ENCODE results near the gene L3MBTL1.

L3MBTL1 gene

GRCh38 chr20:43516251-43516824, 8.8 kb downstream of the L3MBTL1 start:
- no peaks in the 10 kb centered on the region for H3K9me3 Mint-ChIP-seq
- H3K36me3 Mint-ChIP-seq (ENCODE audit: low read depth): no peaks in the 10 kb centered on the region
- no peak overlapping the region for H3K4me3 Mint-ChIP-seq
- H3K27ac Mint-ChIP-seq: no peak overlapping the region
- H3K27me3 Mint-ChIP-seq (ENCODE audit: low read depth): no peaks in the 10 kb centered on the region
- peaks cover 6% of the 10 kb centered on the region for H3K4me1 Mint-ChIP-seq (ENCODE audit: low read depth)

GRCh38 chr20:43520074-43520630, 12.7 kb downstream of the L3MBTL1 start:
- Mint-ChIP-seq H3K27ac (no peak overlapping the region), H3K4me1 (ENCODE audit: low read depth) (peaks cover 4% of the 10 kb centered on the region), H3K36me3 (ENCODE audit: low read depth) (no peaks in the 10 kb centered on the region), H3K4me3 (no peak overlapping the region), H3K27me3 (ENCODE audit: low read depth) (no peaks in the 10 kb centered on the region), H3K9me3 (no peaks in the 10 kb centered on the region)

GRCh38 chr20:43525021-43525420, 17.5 kb downstream of the L3MBTL1 start:
- H3K4me1 Mint-ChIP-seq (ENCODE audit: low read depth): no peaks in the 10 kb centered on the region
- H3K27ac Mint-ChIP-seq: no peak overlapping the region
- H3K36me3 Mint-ChIP-seq (ENCODE audit: low read depth): no peaks in the 10 kb centered on the region
- no peaks in the 10 kb centered on the region for H3K27me3 Mint-ChIP-seq (ENCODE audit: low read depth)
- no peak overlapping the region for H3K4me3 Mint-ChIP-seq
- no peaks in the 10 kb centered on the region for H3K9me3 Mint-ChIP-seq

GRCh38 chr20:43528258-43528875, 20.9 kb downstream of the L3MBTL1 start:
- no peaks in the 10 kb centered on the region for H3K9me3 Mint-ChIP-seq
- H3K27me3 Mint-ChIP-seq (ENCODE audit: low read depth): no peaks in the 10 kb centered on the region
- H3K36me3 Mint-ChIP-seq (ENCODE audit: low read depth): no peaks in the 10 kb centered on the region
- H3K27ac Mint-ChIP-seq: no peak overlapping the region
- no peaks in the 10 kb centered on the region for H3K4me1 Mint-ChIP-seq (ENCODE audit: low read depth)
- H3K4me3 Mint-ChIP-seq: no peak overlapping the region

GRCh38 chr20:43529051-43529450, 21.6 kb downstream of the L3MBTL1 start:
- Mint-ChIP-seq H3K4me1 (ENCODE audit: low read depth) (no peaks in the 10 kb centered on the region), H3K27me3 (ENCODE audit: low read depth) (no peaks in the 10 kb centered on the region), H3K4me3 (no peak overlapping the region), H3K27ac (no peak overlapping the region), H3K9me3 (no peaks in the 10 kb centered on the region), H3K36me3 (ENCODE audit: low read depth) (no peaks in the 10 kb centered on the region)

- Mint-ChIP-seq H3K4me1 (ENCODE audit: low read depth) (no peaks in the 10 kb centered on the region), H3K9me3 (no peaks in the 10 kb centered on the region), H3K36me3 (ENCODE audit: low read depth) (no peaks in the 10 kb centered on the region), H3K4me3 (no peak overlapping the region), H3K27ac (no peak overlapping the region), H3K27me3 (ENCODE audit: low read depth) (no peaks in the 10 kb centered on the region)
These were observed 22.1 kb downstream of the L3MBTL1 start for GRCh38 chr20:43529457-43530153.

- no peaks in the 10 kb centered on the region for H3K4me1 Mint-ChIP-seq (ENCODE audit: low read depth)
- no peak overlapping the region for H3K4me3 Mint-ChIP-seq
- H3K9me3 Mint-ChIP-seq: no peaks in the 10 kb centered on the region
- no peak overlapping the region for H3K27ac Mint-ChIP-seq
- no peaks in the 10 kb centered on the region for H3K36me3 Mint-ChIP-seq (ENCODE audit: low read depth)
- H3K27me3 Mint-ChIP-seq (ENCODE audit: low read depth): no peaks in the 10 kb centered on the region
These were observed 23.0 kb downstream of the L3MBTL1 start for GRCh38 chr20:43530321-43531090.

- Mint-ChIP-seq H3K9me3 (no peaks in the 10 kb centered on the region), H3K4me3 (no peak overlapping the region), H3K4me1 (ENCODE audit: low read depth) (no peaks in the 10 kb centered on the region), H3K27ac (no peak overlapping the region), H3K36me3 (ENCODE audit: low read depth) (no peaks in the 10 kb centered on the region), H3K27me3 (ENCODE audit: low read depth) (no peaks in the 10 kb centered on the region)
These were observed 23.6 kb downstream of the L3MBTL1 start for GRCh38 chr20:43531091-43531443.

GRCh38 chr20:43532416-43533055, 25.0 kb downstream of the L3MBTL1 start:
- Mint-ChIP-seq H3K36me3 (ENCODE audit: low read depth) (no peaks in the 10 kb centered on the region), H3K4me1 (ENCODE audit: low read depth) (no peaks in the 10 kb centered on the region), H3K9me3 (no peaks in the 10 kb centered on the region)

GRCh38 chr20:43533060-43533459, 25.6 kb downstream of the L3MBTL1 start:
- Mint-ChIP-seq H3K27me3 (ENCODE audit: low read depth) (no peaks in the 10 kb centered on the region), H3K4me1 (ENCODE audit: low read depth) (no peaks in the 10 kb centered on the region), H3K9me3 (no peaks in the 10 kb centered on the region), H3K36me3 (ENCODE audit: low read depth) (no peaks in the 10 kb centered on the region), H3K27ac (no peak overlapping the region), H3K4me3 (no peak overlapping the region)

More at GRCh38 chr20:43532416-43533055, 25.0 kb downstream of the L3MBTL1 start:
- H3K4me3 Mint-ChIP-seq: no peak overlapping the region
- no peak overlapping the region for H3K27ac Mint-ChIP-seq
- no peaks in the 10 kb centered on the region for H3K27me3 Mint-ChIP-seq (ENCODE audit: low read depth)

GRCh38 chr20:43534016-43534415, 26.5 kb downstream of the L3MBTL1 start:
- Mint-ChIP-seq H3K27me3 (ENCODE audit: low read depth) (no peaks in the 10 kb centered on the region), H3K36me3 (ENCODE audit: low read depth) (no peaks in the 10 kb centered on the region), H3K27ac (no peak overlapping the region), H3K4me3 (no peak overlapping the region), H3K4me1 (ENCODE audit: low read depth) (no peaks in the 10 kb centered on the region), H3K9me3 (no peaks in the 10 kb centered on the region)

- Mint-ChIP-seq H3K27me3 (ENCODE audit: low read depth) (no peaks in the 10 kb centered on the region), H3K4me3 (no peak overlapping the region), H3K4me1 (ENCODE audit: low read depth) (no peaks in the 10 kb centered on the region), H3K9me3 (no peaks in the 10 kb centered on the region), H3K27ac (no peak overlapping the region), H3K36me3 (ENCODE audit: low read depth) (no peaks in the 10 kb centered on the region)
These were observed 27.4 kb downstream of the L3MBTL1 start for GRCh38 chr20:43534791-43535350.

- no peak overlapping the region for H3K27ac Mint-ChIP-seq
- no peaks in the 10 kb centered on the region for H3K36me3 Mint-ChIP-seq (ENCODE audit: low read depth)
These were observed 28.0 kb downstream of the L3MBTL1 start for GRCh38 chr20:43535370-43536004.

More at GRCh38 chr20:43535370-43536004, 28.0 kb downstream of the L3MBTL1 start:
- no peaks in the 10 kb centered on the region for H3K27me3 Mint-ChIP-seq (ENCODE audit: low read depth)
- H3K9me3 Mint-ChIP-seq: no peaks in the 10 kb centered on the region
- no peak overlapping the region for H3K4me3 Mint-ChIP-seq
- H3K4me1 Mint-ChIP-seq (ENCODE audit: low read depth): no peaks in the 10 kb centered on the region
